Lower leg skin (tissue), 3 donors: ENCODE results near the gene JARID2.

Experiments
- POLR2A ChIP-seq, 2 donors: fragments of 450-650 bp; IDR thresholded peaks; one replicate each; pipeline ENCODE4 v1.6.1; 2016 to 2017; ENCODE audit warnings: antibody characterized with exemption in 2 of 2, mild to moderate bottlenecking in 1 of 2, moderate library complexity in 1 of 2
- TF ChIP-seq, protein P1 (sequence below), 3 donors: fragments of 450-650 bp; IDR thresholded peaks; one replicate each; pipeline ENCODE4 v1.5.1; 2016; ENCODE audit warnings: antibody characterized with exemption in 3 of 3, mild to moderate bottlenecking in 3 of 3, moderate library complexity in 2 of 3

DNA sequence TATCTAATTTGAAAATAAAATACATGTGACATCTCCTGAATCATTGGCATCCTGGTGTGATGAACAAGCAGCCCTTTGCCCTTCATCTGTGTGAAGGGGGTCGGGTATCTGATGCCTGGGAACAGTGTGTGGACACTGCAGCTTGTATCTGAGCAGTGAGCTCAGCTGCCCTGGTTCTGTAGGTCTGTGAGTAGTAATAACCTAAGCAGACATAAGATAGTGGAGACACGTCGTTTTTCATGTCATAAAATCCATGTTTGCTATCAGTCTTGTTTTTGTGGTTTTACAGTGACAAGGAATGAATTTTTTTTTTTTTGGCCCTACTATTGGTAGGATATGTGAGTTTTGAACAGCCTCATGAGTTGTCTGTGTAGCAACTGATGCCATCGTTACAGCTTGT lies 133.0 kb downstream of the JARID2 start:
- no peak for TF ChIP-seq POLR2A (IDR thresholded peaks at IDR 0.05)
- TF ChIP-seq, protein P1, sequence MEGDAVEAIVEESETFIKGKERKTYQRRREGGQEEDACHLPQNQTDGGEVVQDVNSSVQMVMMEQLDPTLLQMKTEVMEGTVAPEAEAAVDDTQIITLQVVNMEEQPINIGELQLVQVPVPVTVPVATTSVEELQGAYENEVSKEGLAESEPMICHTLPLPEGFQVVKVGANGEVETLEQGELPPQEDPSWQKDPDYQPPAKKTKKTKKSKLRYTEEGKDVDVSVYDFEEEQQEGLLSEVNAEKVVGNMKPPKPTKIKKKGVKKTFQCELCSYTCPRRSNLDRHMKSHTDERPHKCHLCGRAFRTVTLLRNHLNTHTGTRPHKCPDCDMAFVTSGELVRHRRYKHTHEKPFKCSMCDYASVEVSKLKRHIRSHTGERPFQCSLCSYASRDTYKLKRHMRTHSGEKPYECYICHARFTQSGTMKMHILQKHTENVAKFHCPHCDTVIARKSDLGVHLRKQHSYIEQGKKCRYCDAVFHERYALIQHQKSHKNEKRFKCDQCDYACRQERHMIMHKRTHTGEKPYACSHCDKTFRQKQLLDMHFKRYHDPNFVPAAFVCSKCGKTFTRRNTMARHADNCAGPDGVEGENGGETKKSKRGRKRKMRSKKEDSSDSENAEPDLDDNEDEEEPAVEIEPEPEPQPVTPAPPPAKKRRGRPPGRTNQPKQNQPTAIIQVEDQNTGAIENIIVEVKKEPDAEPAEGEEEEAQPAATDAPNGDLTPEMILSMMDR (IDR thresholded peaks at IDR 0.05), result no peak
